RPMI7951 (cell line): ENCODE measurements around the gene ZNF518A. TPM values are rescaled to one million over a fixed set of nuclear protein-coding genes. Genes with fewer than 3 reads are reported as not detected.
"Not testable (repeated sequence)": the region's sequence is repeated elsewhere in the genome, so short reads cannot be mapped to it uniquely, and the experiment has no call there.

ENCODE experiments used
- DNase-seq: peaks from one replicate; pipeline ENCODE4 v3.0.0-alpha.2; 2012; ENCODE audit warnings: low read depth
- total RNA-seq: library from RNA; depleted of rRNA; stranded (reverse); fragments of >200 nt; shearing (Covaris generic); gene quantifications from 2 replicates; pipeline ENCODE4 v1.2.3, GENCODE V29; 2014; rRNA removed

ZNF518A gene
- total RNA-seq, 1 experiment from 2014 or later = 19.5 TPM

- DNase-seq = no peak
These were observed 6.7 kb downstream of the ZNF518A start for GRCh38 chr10:96136810-96137209.

- DNase-seq = no peak
These were observed 7.5 kb downstream of the ZNF518A start for GRCh38 chr10:96137567-96137966.

GRCh38 chr10:96138102-96138501 is 8.0 kb downstream of the ZNF518A start:
- no peak for DNase-seq

GRCh38 chr10:96152437-96152836 is 22.3 kb downstream of the ZNF518A start:
- no peak for DNase-seq

GRCh38 chr10:96153070-96153469 is 23.0 kb downstream of the ZNF518A start:
- DNase-seq = no peak

GRCh38 chr10:96165726-96166125 is 35.6 kb downstream of the ZNF518A start:
- no peak for DNase-seq

- DNase-seq = peak; percentile 5
These were observed 38.4 kb downstream of the ZNF518A start for GRCh38 chr10:96168546-96168945.

- no peak for DNase-seq
These were observed 40.1 kb downstream of the ZNF518A start for GRCh38 chr10:96170230-96170629.

- no peak for DNase-seq
These were observed 42.6 kb downstream of the ZNF518A start for GRCh38 chr10:96172666-96173065.

GRCh38 chr10:96176985-96177384 is 46.9 kb downstream of the ZNF518A start:
- no peak for DNase-seq

GRCh38 chr10:96188421-96188820 is 58.3 kb downstream of the ZNF518A start:
- DNase-seq = no peak

GRCh38 chr10:96188916-96189315 is 58.8 kb downstream of the ZNF518A start:
- no peak for DNase-seq

- DNase-seq = not testable (repeated sequence)
These were observed 59.4 kb downstream of the ZNF518A start for GRCh38 chr10:96189505-96189904.

- no peak for DNase-seq
These were observed 71.4 kb downstream of the ZNF518A start for GRCh38 chr10:96201525-96201924.

GRCh38 chr10:96205580-96205979 is 75.5 kb downstream of the ZNF518A start:
- no peak for DNase-seq

- no peak for DNase-seq
These were observed 78.2 kb downstream of the ZNF518A start for GRCh38 chr10:96208271-96208670.

- no peak for DNase-seq
These were observed 78.8 kb downstream of the ZNF518A start for GRCh38 chr10:96208946-96209345.

GRCh38 chr10:96211764-96212163 is 81.7 kb downstream of the ZNF518A start:
- DNase-seq = no peak

- no peak for DNase-seq
These were observed 82.8 kb downstream of the ZNF518A start for GRCh38 chr10:96212911-96213310.

Other genes starting within 250 kb of the ZNF518A start
- not detected in 2 replicates for gene CC2D2B, start 222.3 kb upstream of the ZNF518A start, total RNA-seq
- 3.7 and 4.1 TPM in 2 replicates for gene CCNJ, start 86.7 kb upstream of the ZNF518A start, total RNA-seq
- not detected in 2 replicates for gene BLNK, start 141.3 kb downstream of the ZNF518A start, total RNA-seq
- gene DNTT, start 174.1 kb downstream of the ZNF518A start, total RNA-seq = not detected in 2 replicates
- not detected in 2 replicates for gene OPALIN, start 228.7 kb downstream of the ZNF518A start, total RNA-seq